PC-9 (cell line): Measurements from ENCODE around the gene HMBS. TPM values are rescaled to one million over a fixed set of nuclear protein-coding genes. Genes with fewer than 3 reads are reported as not detected.

Experiments used
- BruUV-seq: library from RNA; stranded (reverse); fragments of 400-500 nt; replicated peaks from 2 replicates; lab custom pipeline; 2021; lab: Mats Ljungman, UMichigan
- CTCF ChIA-PET: fragments of 300-600 bp; sonication (Branson Sonifier 250); formaldehyde crosslinking; loops from one replicate; lab custom pipeline; 2022; ENCODE audit warnings: antibody characterized with exemption; lab: Charles Lee
- POLR2A ChIA-PET: fragments of 300-600 bp; sonication (Branson Sonifier 250); formaldehyde crosslinking; loops from one replicate; lab custom pipeline; 2022; ENCODE audit warnings: antibody characterized with exemption; ENCODE audit not compliant: unreplicated experiment; lab: Charles Lee
- DNase-seq, 2 experiments: peaks; one replicate each; pipeline versions ENCODE4 v3.0.0 to v3.0.0-alpha.2; 2015 to 2022; ENCODE audit warnings: mixed read lengths in 1 of 2
- H2AFZ ChIP-seq: fragments of 200-600 bp; sonication (generic); 2 replicates; pipeline ENCODE4 v1.8.1; 2017; ENCODE audit warnings: antibody characterized with exemption
- H3F3A ChIP-seq: fragments of 200-600 bp; sonication (generic); 2 replicates; pipeline ENCODE4 v1.8.1; 2017; ENCODE audit warnings: antibody characterized with exemption, mild to moderate bottlenecking, low read depth; ENCODE audit not compliant: insufficient read depth
- H3K27ac ChIP-seq: fragments of 200-600 bp; sonication (generic); 2 replicates; pipeline ENCODE4 v1.6.1; 2016; ENCODE audit warnings: mixed run types
- H3K27me3 ChIP-seq: fragments of 200-600 bp; sonication (generic); 2 replicates; pipeline ENCODE4 v1.6.1; 2016; ENCODE audit warnings: low read depth, mixed run types; ENCODE audit not compliant: insufficient read depth
- H3K36me3 ChIP-seq: fragments of 200-600 bp; sonication (generic); 2 replicates; pipeline ENCODE4 v1.6.1; 2016; ENCODE audit warnings: low read depth, mixed run types
- H3K4me1 ChIP-seq: fragments of 200-600 bp; sonication (generic); replicated peaks from 2 replicates; pipeline ENCODE4 v1.6.1; 2016; ENCODE audit warnings: mixed run types; ENCODE audit not compliant: insufficient read depth
- H3K4me2 ChIP-seq: fragments of 200-600 bp; sonication (generic); 2 replicates; pipeline ENCODE4 v1.6.1; 2017; ENCODE audit warnings: mixed run types
- H3K4me3 ChIP-seq: fragments of 200-600 bp; sonication (generic); 2 replicates; pipeline ENCODE4 v1.6.1; 2016; ENCODE audit warnings: mixed run types
- H3K79me2 ChIP-seq: fragments of 200-600 bp; sonication (generic); 2 replicates; pipeline ENCODE4 v1.6.1; 2017; ENCODE audit warnings: low read depth, mixed run types
- H3K9me2 ChIP-seq: fragments of 200-600 bp; sonication (generic); 2 replicates; pipeline ENCODE4 v1.8.1; 2017; ENCODE audit warnings: mild to moderate bottlenecking; ENCODE audit not compliant: insufficient read depth
- H3K9me3 ChIP-seq: fragments of 200-600 bp; sonication (generic); 2 replicates; pipeline ENCODE4 v1.8.1; 2016; ENCODE audit warnings: low read depth; ENCODE audit not compliant: insufficient read depth
- H4K20me1 ChIP-seq: fragments of 200-600 bp; sonication (generic); 2 replicates; pipeline ENCODE4 v1.8.1; 2017; ENCODE audit not compliant: insufficient read depth
- CTCF ChIP-seq: fragments of 200-600 bp; sonication (generic); conservative IDR thresholded peaks from 2 replicates; pipeline ENCODE4 v1.6.1; 2017; ENCODE audit warnings: mixed run types, antibody characterized with exemption, mild to moderate bottlenecking, moderate library complexity
- EZH2 ChIP-seq: fragments of 200-600 bp; sonication (generic); IDR thresholded peaks from 2 replicates; pipeline ENCODE4 v1.8.0; 2017; ENCODE audit warnings: antibody characterized with exemption, low read depth
- intact Hi-C: fragments of 100-400 bp; cut with micrococcal nuclease; formaldehyde crosslinking; loops from one replicate; pipeline ENCODE4 v1.10.0; 2022; ENCODE audit not compliant: unreplicated experiment
- total RNA-seq: library from RNA; stranded (reverse); gene quantifications from 2 replicates; pipeline ENCODE4 v1.2.3, GENCODE V29; 2021

HMBS gene
- total RNA-seq, 1 experiment from 2014 or later, result 49.3 TPM

- TF ChIP-seq EZH2, result no peak
- TF ChIP-seq CTCF, result no peak
- intact Hi-C loops, result no loop called here
- no peak for DNase-seq
- Histone ChIP-seq H4K20me1 (no peaks in the 10 kb centered on the region), H3K27me3 (no peaks in the 10 kb centered on the region), H3K4me2 (no peak overlapping the region), H3K79me2 (peaks cover 16% of the 10 kb centered on the region), H3K27ac (no peak overlapping the region), H3K4me1 (peaks cover 25% of the 10 kb centered on the region), H2AFZ (no peak overlapping the region), H3K36me3 (peaks cover 9% of the 10 kb centered on the region; the same call in 1 of the 2 replicates), H3K9me2 (no peaks in the 10 kb centered on the region), H3K4me3 (no peak overlapping the region), H3K9me3 (no peaks in the 10 kb centered on the region), H3F3A (peaks cover 11% of the 10 kb centered on the region)
- BruUV-seq, result no TSS peak
- ChIA-PET CTCF (no interaction called here), POLR2A (no interaction called here)
Observed at GRCh38 chr11:119110439-119110838, 25.8 kb downstream of the HMBS start.

- TF ChIP-seq EZH2, result no peak
- no peak for TF ChIP-seq CTCF
- BruUV-seq, result no TSS peak
- Histone ChIP-seq H3K27ac (no peak overlapping the region), H3K4me2 (no peak overlapping the region), H2AFZ (no peak overlapping the region), H3K79me2 (peaks cover 16% of the 10 kb centered on the region), H4K20me1 (no peaks in the 10 kb centered on the region), H3K4me3 (no peak overlapping the region), H3K27me3 (no peaks in the 10 kb centered on the region), H3K4me1 (peaks cover 18% of the 10 kb centered on the region), H3F3A (peaks cover 11% of the 10 kb centered on the region), H3K9me2 (no peaks in the 10 kb centered on the region), H3K36me3 (peaks cover 9% of the 10 kb centered on the region; the same call in 1 of the 2 replicates), H3K9me3 (no peaks in the 10 kb centered on the region)
- no peak for DNase-seq
- CTCF ChIA-PET, result interaction anchor here (0.6 kb wide), 1 partner anchor 1177 kb away, joined by 4 read pairs; no protein-coding TSS in a partner anchor
- intact Hi-C loops, result no loop called here
- POLR2A ChIA-PET, result interaction anchor here (0.6 kb wide), 1 partner anchor 396 kb away, joined by 3 read pairs; no protein-coding TSS in a partner anchor
Observed at GRCh38 chr11:119111361-119111925, 26.8 kb downstream of the HMBS start.

GRCh38 chr11:119112314-119113020, 27.8 kb downstream of the HMBS start:
- peaks cover 16% of the 10 kb centered on the region for H3K79me2 ChIP-seq
- no peak overlapping the region for H3K4me3 ChIP-seq
- no peak for TF ChIP-seq CTCF
- TF ChIP-seq EZH2, result no peak
- H4K20me1 ChIP-seq, result no peaks in the 10 kb centered on the region
- peaks cover 13% of the 10 kb centered on the region for H3K4me1 ChIP-seq
- H3K9me3 ChIP-seq, result no peaks in the 10 kb centered on the region
- DNase-seq, result no peak
- POLR2A ChIA-PET, result interaction anchor here (0.6 kb wide), 1 partner anchor 18 kb away, joined by 5 read pairs; no protein-coding TSS in a partner anchor
- H2AFZ ChIP-seq, result no peak overlapping the region
- no peaks in the 10 kb centered on the region for H3K9me2 ChIP-seq
- H3K27me3 ChIP-seq, result no peaks in the 10 kb centered on the region
- H3K27ac ChIP-seq, result no peak overlapping the region
- CTCF ChIA-PET, result no interaction called here
- H3F3A ChIP-seq, result peaks cover 11% of the 10 kb centered on the region
- intact Hi-C loops, result no loop called here
- BruUV-seq, result no TSS peak
- H3K4me2 ChIP-seq, result no peak overlapping the region
- H3K36me3 ChIP-seq, result peaks cover 9% of the 10 kb centered on the region; the same call in 1 of the 2 replicates
